H54 (cell line): ENCODE results near the gene LIMS2.

Experiments
- DNase-seq: peaks from one replicate; pipeline ENCODE4 v3.0.0; 2011; ENCODE audit warnings: low spot score, mixed read lengths; ENCODE audit not compliant: insufficient read length
- FAIRE-seq: peaks from 3 replicates; lab custom pipeline; 2011; peaks lifted over from hg19 to GRCh38; lab: Jason Lieb, UNC
- POLR2A ChIP-seq: IDR thresholded peaks from 2 replicates; pipeline ENCODE4 v1.6.1; 2011; ENCODE audit warnings: low read depth, mild to moderate bottlenecking, low read length

The LIMS2 gene

DNA sequence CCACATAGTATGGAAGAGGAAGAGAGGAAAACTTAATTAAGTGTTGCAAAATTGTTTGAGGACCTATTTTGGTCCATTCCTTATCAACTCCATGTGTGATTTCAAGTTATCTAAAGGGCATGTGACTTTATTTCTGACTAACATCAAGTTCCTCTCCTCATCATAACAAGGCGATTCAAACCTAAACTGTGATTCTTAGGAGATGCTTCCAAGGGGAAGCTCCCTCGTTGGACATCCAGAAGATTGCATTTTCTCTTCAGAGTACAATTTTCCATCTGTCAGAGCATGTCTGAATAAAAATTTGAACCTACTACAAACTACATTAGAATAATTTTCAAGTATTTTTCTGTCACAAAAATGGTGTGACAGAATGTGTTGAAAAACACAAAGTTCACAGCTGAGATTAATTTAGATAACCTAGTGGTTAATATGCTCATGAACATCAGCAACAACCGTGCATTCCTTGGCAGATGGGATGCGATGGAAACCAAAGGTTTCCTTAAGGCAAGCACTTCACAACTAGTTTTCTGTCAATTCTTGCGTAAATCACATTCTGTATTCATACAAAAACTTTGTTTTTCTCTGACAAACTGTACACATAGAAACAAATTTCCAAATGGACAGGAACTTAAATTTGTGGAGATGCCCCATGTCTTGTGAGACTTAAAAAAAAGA, 30.2 kb upstream of the LIMS2 start:
- TF ChIP-seq POLR2A, result no peak
- DNase-seq (no peak), FAIRE-seq (no peak)

DNA sequence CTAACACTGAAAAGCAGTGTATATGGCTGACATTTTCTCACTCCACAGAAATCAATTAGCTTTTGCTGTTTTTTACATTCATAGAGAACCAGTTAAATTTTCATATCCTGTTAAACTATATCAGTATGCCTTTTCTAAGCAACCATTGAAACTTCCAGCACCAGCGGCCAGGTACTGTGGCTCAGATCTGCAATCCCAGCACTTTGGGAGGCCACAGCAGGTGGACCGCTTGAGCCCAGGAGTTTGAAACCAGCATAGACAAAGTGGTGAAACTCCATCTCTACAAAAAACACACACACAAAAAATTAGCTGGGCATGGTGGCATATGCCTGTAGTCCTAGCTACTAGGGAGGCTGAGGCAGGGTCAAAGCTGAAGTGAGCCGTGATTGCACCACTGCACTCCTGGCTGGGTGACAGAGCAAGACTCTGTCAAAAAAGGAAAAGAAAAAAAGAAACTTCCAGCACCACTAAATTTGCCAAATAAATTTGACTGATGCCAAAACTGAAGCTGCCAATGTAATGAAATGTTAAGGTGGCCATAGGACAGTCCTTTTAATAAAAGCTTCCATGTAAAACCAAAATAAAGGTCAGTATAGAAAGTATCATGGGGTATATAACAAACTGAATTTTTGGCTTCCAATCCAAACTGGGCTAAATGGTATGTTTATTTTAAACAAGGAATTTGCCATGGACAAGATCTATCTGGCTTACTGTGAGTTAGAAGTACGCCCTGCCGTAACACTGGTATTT, 29.5 kb upstream of the LIMS2 start:
- FAIRE-seq (no peak), DNase-seq (no peak)
- no peak for TF ChIP-seq POLR2A

DNA sequence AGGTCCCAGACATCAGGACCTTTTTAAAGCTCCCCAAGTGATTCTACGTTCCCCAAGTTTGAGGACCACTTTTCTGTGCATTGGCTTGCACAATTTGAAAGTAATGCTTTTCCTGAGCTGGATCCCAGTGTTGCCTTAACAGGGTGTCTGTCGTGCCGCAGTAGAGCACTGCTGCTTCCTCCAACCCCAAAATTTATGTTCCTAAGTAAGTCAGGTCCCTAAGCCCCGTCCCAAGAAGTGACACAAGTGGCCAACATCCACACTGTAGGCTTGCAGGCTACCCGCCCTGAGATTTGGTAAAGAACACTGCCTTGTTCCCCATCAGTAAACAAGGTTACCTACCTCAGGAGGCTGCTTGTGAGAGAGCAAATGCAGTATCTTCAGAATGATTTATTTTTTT, 28.0 kb upstream of the LIMS2 start:
- DNase-seq, result no peak
- FAIRE-seq, result no peak
- TF ChIP-seq POLR2A, result no peak

DNA sequence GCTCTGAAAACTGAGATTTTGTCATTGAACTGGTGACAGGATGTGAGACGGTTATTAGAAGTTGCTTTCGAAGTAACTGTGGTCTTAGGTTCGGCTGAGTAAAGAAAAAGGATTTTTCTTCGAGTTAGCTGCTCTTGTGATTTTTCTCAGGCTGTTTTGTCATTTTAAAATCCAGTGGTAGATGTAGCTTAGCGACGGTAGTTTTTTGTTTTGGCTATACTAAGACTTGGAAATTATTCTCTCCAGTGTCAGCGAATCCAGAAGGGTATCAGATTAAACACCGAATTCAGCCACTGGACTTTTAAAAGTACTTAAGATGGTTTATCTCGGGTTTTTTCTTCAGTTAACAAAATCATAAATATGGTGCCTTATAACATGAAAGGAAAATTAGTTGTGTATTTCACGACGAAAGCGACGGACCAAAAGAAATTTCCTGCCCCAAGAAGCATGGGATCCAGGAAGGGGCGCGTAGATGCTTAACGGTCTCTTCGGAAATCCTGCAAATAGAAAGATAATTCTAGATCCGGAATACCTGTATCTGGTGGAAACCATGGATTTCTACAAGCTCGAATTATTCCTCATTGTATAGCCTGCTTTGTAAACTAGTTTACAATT, 27.2 kb upstream of the LIMS2 start:
- no peak for FAIRE-seq
- no peak for DNase-seq

DNA sequence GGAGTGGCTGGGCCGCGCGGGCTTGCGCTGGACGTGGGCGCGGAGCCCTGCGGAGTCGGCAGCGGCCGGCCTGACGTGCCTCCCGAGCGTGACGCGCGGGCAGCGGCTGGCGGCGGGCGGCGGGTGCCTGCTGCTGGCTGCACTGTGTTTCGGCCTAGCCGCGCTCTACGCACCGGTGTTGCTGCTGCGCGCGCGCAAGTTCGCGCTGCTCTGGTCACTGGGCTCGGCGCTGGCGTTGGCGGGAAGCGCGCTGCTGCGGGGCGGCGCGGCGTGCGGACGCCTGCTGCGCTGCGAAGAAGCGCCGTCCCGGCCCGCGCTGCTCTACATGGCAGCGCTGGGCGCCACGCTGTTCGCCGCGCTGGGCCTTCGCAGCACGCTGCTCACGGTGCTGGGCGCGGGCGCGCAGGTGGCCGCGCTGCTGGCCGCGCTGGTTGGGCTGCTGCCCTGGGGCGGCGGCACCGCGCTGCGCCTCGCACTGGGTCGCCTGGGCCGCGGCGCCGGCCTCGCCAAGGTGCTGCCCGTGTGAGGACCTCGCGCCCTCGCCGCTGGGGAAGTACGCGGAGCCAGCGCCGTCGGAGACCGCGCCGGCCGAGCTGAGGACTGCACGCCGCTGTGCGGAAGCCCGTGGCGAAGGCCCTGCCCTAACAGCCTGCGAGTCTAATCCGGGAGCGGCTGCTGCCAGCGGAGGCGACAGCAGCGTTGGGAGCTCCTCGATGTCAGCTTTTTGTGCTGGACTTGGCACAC, 26.5 kb upstream of the LIMS2 start:
- no peak; the same call in none of the 2 replicates for TF ChIP-seq POLR2A
- peak; percentile 65 for DNase-seq
- no peak for FAIRE-seq

More for the DNA sequence above, 27.2 kb upstream of the LIMS2 start:
- TF ChIP-seq POLR2A, result no peak

DNA sequence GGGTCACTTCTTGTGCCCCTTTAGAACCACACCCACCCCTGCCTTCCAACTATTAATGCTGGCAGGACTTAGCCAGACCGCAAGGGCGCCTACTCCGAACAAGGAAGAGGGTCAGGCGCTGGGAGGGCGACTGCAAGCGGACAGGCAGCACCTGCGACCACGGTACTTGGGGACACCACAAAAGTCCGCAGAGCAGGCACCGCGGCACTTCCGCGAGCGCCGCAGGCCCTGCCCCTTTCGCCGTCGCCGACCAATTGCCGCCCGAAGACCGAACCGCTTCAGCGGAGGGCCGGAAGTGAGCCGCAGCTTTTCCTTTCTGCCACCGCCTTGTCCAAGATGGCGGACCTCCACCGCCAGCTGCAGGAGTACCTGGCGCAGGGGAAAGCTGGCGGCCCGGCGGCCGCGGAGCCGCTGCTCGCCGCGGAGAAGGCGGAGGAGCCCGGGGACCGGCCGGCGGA, 25.9 kb upstream of the LIMS2 start, which contains the start of gene SFT2D3:
Gene SFT2D3, plus strand, starts transcription at position 305 of the 458 bp plus-strand sequence. Its CDS starts 32 bp downstream, at position 337.
- peak; percentile 98 for DNase-seq
- no peak for FAIRE-seq
- peak; percentile 93 for TF ChIP-seq POLR2A

DNA sequence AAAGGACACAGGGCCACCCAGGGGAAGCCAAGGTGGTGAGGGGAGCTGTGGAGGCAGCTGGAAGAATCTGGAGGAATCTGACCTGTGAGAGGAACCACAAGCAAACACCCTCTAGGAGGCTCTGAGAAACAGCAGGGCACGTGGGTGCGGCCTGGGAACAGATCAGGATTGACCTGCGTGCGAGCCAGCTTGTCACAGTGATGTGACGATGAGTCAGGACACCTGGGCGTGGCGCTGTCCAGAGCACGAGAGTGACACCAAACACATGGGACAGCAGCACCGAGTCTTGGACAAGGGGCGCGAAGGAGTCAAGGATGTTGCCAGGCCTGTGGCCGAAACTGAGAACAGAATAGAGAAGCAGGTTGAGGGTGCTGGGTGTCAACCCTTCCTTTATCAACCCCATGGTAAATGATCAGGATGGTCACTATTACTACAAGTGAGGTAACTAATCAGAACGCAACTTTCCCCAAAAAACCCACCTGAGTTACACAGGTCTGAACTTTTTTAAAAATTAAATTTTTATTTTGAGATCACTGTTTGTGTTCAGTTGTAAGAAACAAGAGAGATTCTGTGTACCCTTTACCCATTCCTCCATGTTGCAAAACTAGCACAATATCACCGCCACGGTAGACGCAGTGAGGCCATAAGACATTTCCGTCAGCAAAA, 25.3 kb upstream of the LIMS2 start:
- DNase-seq, result no peak
- no peak; the same call in 1 of the 2 replicates for TF ChIP-seq POLR2A
- FAIRE-seq, result no peak

DNA sequence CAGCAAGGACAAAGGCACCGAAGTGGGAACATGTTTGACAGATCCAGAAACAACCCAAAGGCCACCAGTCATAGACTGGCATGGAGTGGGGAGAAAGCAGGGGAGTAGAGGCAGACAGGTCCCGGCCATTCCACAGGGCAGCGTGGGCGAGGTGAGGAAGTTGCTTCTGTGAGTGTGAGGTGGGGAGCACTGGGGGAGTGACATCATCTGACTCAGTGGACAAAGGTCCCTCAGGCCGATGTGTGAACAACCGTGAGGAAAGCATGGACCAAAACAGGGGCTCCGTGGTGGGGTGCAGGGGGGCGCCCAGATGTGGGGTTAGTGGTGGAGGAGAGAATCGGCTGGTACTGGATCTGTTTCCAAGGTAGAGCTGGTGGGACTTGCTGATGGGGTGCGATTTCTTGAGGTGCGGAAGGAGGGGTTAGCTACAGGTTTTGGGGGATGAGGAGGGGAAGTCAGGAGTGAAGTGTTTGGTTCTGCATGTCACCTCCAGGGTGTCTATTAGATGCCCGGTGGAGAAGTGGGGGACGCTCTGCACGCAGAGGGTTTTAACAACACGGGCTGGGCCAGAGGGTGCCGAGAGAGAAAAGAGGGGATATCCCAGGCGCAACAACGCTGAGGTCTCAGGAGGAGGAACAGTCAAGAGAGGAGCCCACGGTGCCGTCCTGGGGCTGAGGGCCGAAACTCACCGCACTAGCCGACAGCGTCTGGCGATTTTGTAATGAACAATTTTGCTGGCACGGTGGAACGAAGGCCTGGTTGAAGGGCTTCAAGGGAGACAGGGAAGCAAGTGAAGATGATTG, 23.4 kb upstream of the LIMS2 start:
- no peak for TF ChIP-seq POLR2A
- no peak for DNase-seq
- FAIRE-seq, result no peak

DNA sequence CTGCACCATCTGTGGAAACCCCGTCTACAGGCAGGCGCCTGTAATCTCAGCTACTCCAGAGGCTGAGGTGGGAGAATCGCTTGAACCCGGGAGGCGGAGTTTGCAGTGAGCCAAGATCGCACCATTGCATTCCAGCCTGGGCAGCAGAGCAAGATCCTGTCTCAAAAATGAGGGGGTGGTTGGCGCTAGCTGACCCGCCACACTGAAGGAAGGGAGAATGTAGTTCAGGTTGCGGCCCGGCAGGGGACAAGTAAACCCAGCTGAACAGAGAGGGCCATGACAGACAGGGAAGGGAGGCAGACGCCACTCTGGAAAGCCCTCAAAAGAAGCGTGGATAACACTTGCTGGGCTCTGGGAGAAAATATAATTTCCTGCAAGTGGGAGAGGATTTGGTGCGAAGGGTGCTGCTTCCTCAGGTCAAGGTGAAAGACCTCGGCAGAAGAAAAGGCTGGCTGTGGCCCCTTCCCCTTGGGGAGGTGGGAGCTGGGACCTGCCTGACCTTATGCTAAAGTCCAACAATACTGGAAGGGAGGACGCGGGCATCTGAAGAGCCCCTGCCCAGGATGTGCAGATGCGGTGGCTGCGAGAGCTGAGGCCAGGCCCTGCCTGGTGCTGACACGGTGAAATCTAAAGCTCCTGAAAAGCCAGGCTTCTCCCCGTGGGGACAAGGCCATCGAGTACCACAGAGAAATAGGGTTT, 22.3 kb upstream of the LIMS2 start:
- TF ChIP-seq POLR2A, result no peak
- no peak for DNase-seq
- no peak for FAIRE-seq

DNA sequence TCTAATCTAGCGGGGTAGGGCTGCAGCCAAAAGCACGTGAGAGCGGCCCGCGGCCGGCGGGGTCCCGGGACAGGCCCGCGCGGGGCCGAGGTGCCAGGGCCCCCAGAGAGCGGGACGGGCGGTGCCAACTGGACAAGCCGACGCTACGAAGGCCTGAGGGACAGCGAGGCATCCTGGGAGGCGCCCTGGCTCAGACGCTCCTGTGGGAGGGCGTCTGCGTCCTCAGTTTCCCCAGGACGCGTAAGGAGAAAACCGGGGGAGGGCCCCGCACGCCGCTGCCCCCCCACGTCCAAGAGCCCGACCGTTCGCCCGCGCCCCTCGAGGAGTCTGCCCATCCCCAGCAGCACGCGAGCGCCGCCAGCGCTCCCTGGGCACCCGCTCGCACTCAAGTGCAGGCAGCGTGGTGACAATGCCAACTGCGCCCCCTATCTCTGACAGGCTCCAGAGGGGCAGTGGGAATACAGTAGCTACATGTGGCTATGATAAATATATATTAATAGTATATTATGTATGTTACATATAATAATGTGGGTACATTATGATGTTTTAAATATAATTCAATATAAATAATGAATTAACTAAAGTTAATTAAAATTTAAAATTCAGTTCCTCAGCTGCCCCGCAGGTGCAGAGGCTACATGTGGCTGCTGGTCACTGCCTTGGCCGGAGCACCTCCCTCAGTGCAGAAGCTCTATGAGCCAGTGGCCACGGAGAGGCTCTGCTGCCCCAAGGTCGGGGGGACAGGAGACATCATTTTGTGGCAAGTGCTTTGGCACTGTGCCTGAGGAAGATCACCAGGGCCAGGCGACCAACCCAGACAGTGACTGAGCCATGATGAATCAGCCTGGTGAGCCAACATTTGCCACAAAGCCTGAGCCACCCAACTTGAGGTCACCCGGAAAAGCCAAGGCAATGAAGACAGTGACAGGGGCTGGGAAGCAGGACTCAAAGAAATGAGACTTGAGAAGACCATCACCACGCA, 20.5 kb upstream of the LIMS2 start:
- DNase-seq (no peak), FAIRE-seq (no peak)
- no peak for TF ChIP-seq POLR2A

DNA sequence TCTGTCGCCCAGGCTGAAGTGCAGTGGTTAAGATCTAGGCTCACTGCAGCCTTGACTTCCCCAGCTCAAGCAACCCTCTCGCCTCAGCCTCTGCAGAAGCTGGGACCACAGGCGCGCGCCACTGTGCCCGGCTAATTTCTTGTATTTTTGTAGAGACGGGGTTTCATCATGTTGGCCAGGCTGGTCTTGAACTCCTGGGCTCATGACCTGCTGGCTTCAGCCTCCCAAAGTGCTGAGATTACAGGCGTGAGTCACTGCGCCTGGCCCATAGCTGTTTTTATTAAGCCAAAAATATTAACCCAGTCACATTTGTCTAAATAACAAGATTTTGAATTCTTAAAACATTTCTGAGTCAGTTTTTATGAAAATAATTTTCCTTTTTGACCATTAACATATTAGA, 19.7 kb upstream of the LIMS2 start:
- no peak for DNase-seq
- TF ChIP-seq POLR2A, result no peak
- no peak for FAIRE-seq
